AG04450 (cell line): ENCODE measurements around the gene FBXO28. TPM values are rescaled to one million over a fixed set of nuclear protein-coding genes. Genes with fewer than 3 reads are reported as not detected.

Source experiments
- CTCF ChIA-PET: fragments of 300-600, 350-600 bp; formaldehyde crosslinking; extraction: SDS; loops from one replicate; lab custom pipeline; 2022; ENCODE audit warnings: antibody characterized with exemption, inconsistent platforms; lab: Charles Lee
- POLR2A ChIA-PET: fragments of 350-600 bp; formaldehyde crosslinking; extraction: SDS; loops from one replicate; lab custom pipeline; 2021; ENCODE audit warnings: antibody characterized with exemption, inconsistent platforms; lab: Yijun Ruan, JAX
- DNase-seq: peaks from one replicate; pipeline ENCODE4 v3.0.0-alpha.2; 2011; ENCODE audit warnings: low read depth, low spot score
- H3K27ac ChIP-seq: one replicate; pipeline ENCODE4 v1.5.1; 2012; ENCODE audit warnings: low read depth, low read length, control low read depth
- H3K27me3 ChIP-seq: one replicate; pipeline ENCODE4 v1.6.0; 2012; ENCODE audit warnings: low read length; ENCODE audit not compliant: control insufficient read depth, insufficient read depth
- H3K4me3 ChIP-seq: 2 replicates; pipeline ENCODE4 v1.5.1; 2011; ENCODE audit warnings: mild to moderate bottlenecking, low read depth, low read length, control low read depth
- H3K9me3 ChIP-seq: 2 replicates; pipeline ENCODE4 v1.5.1; 2012; ENCODE audit warnings: low read length; ENCODE audit not compliant: control insufficient read depth, insufficient read depth
- polyA plus RNA-seq: library from polyadenylated mRNA; depleted of rRNA; stranded (reverse); fragments of >200 nt; gene quantifications from 2 replicates; pipeline ENCODE4 v1.2.3, GENCODE V29; 2011
- TF ChIP-seq, protein P1 (sequence below): IDR thresholded peaks from 2 replicates; pipeline ENCODE4 v1.5.1; 2011; ENCODE audit warnings: low read depth, low read length, control low read depth, inconsistent platforms

The FBXO28 gene
- polyA plus RNA-seq, 1 experiment, result 27.2 TPM

DNA sequence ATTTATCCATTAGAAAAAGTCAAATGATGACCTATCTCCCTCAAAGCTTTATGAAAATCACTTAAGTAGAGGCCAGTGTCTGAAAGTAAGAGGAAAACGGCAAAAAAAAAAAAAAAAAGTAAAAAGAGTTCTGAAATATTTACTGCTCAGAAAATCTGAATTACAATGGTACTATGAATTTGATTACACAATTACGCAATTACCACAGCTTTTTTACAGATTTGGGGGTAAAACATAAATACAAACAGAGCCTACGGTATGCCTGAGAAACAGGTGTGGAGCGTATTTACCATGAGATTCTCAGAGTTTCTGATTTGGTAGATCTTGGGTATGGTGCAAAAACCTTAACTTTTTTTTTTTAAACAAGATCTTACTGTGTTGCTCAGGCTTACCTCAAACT, 15.9 kb upstream of the FBXO28 start:
- Histone ChIP-seq H3K9me3 (no peaks in the 10 kb centered on the region; the same call in 1 of the 2 replicates), H3K4me3 (no peak overlapping the region), H3K27me3 (peaks cover 11% of the 10 kb centered on the region), H3K27ac (no peak overlapping the region)
- CTCF ChIA-PET, result no interaction called here
- DNase-seq, result no peak
- POLR2A ChIA-PET, result interaction anchor here (0.7 kb wide), 1 partner anchor 14 kb away, joined by 4 read pairs; no protein-coding TSS in a partner anchor
- TF ChIP-seq, protein P1, sequence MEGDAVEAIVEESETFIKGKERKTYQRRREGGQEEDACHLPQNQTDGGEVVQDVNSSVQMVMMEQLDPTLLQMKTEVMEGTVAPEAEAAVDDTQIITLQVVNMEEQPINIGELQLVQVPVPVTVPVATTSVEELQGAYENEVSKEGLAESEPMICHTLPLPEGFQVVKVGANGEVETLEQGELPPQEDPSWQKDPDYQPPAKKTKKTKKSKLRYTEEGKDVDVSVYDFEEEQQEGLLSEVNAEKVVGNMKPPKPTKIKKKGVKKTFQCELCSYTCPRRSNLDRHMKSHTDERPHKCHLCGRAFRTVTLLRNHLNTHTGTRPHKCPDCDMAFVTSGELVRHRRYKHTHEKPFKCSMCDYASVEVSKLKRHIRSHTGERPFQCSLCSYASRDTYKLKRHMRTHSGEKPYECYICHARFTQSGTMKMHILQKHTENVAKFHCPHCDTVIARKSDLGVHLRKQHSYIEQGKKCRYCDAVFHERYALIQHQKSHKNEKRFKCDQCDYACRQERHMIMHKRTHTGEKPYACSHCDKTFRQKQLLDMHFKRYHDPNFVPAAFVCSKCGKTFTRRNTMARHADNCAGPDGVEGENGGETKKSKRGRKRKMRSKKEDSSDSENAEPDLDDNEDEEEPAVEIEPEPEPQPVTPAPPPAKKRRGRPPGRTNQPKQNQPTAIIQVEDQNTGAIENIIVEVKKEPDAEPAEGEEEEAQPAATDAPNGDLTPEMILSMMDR, result no peak

DNA sequence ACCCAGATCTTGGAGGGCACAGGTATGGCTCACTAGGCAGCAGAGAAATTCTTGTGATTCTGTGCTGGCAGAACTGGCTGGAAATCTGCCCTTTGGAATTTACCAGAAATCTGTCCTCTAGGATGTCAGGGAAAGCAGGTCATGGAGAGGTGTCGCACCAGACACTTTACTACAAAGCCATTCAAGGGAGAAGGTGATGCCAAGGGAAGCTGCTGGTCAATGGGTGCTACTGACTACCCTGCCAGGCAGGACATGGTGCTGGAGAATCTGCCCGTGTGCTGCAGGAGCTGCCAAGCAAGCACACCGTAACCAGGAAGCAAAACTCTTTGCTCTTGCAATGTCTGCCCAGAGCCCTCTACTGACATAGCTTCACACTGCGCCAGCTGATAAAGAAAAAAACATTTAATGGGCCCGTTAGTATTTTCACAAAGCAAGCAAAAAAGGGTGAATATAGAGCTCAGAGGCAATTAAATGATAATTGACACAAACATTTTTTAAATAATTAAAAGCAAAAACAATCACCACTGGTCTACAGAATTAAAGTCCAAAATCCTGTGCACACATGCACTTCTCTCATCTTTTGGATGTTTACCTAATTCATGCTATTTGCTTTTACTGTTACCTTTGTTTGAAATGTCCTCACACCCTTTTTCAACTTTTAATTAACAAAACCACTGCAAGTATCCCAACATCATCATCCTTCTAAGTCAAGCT, 7.2 kb upstream of the FBXO28 start:
- CTCF ChIA-PET, result interaction anchor here (0.6 to 1.9 kb wide), 9 partner anchors 9 to 408 kb away, joined by 3 to 9 read pairs (median 4); no protein-coding TSS in a partner anchor
- H3K27ac ChIP-seq, result no peak overlapping the region
- TF ChIP-seq, protein P1, result peak; percentile 69
- no peak overlapping the region for H3K4me3 ChIP-seq
- H3K27me3 ChIP-seq, result peaks cover 2% of the 10 kb centered on the region
- DNase-seq, result no peak
- H3K9me3 ChIP-seq, result no peaks in the 10 kb centered on the region
- POLR2A ChIA-PET, result interaction anchor here (0.6 kb wide), 1 partner anchor 25 kb away, joined by 4 read pairs; no protein-coding TSS in a partner anchor

DNA sequence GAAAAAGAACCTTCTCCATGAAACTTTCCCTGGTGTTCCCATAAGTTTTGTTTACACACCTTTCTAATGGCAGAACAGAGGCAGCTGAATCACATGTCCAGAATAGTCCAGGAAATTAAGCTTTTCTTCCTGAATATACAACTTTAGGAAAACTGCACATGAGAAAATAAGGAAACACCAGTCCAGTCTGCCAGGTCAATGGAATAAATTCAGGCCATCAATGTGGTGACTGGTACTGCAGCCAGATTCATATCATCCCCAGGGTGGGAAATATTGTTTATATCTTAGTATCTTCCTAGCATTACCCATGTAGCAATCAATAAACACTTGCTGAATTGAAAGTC, 6.7 kb upstream of the FBXO28 start:
- Histone ChIP-seq H3K9me3 (no peaks in the 10 kb centered on the region), H3K27me3 (peaks cover 2% of the 10 kb centered on the region), H3K27ac (no peak overlapping the region), H3K4me3 (no peak overlapping the region)
- CTCF ChIA-PET, result interaction anchor here (0.6 to 1.9 kb wide), 9 partner anchors 9 to 409 kb away, joined by 3 to 9 read pairs (median 4); no protein-coding TSS in a partner anchor
- TF ChIP-seq, protein P1, result no peak
- no peak for DNase-seq
- POLR2A ChIA-PET, result no interaction called here

DNA sequence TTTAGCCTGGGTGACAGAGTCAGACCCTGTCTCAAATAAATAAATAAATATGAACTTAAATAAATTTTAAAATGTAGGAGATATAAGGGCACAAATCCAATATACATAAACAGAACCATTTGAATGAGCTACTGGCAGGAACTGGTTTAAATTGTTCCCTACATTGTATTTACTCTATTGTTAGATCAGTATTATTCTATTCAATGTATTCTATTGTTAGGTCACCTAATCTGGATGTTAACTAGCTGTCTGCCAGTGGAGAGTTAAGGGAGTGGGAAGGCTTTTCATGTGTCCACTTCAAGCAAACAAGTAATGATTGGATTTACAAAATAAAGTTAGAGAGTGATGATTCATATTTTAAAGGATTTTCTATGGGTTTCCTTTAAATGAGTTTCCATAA, 4.9 kb upstream of the FBXO28 start:
- no peaks in the 10 kb centered on the region for H3K27me3 ChIP-seq
- no peak overlapping the region for H3K4me3 ChIP-seq
- TF ChIP-seq, protein P1, result no peak
- no peak overlapping the region for H3K27ac ChIP-seq
- DNase-seq, result no peak
- POLR2A ChIA-PET, result no interaction called here
- no peaks in the 10 kb centered on the region for H3K9me3 ChIP-seq
- CTCF ChIA-PET, result interaction anchor here (0.8 kb wide), 1 partner anchor 58 kb away, joined by 3 read pairs; no protein-coding TSS in a partner anchor

DNA sequence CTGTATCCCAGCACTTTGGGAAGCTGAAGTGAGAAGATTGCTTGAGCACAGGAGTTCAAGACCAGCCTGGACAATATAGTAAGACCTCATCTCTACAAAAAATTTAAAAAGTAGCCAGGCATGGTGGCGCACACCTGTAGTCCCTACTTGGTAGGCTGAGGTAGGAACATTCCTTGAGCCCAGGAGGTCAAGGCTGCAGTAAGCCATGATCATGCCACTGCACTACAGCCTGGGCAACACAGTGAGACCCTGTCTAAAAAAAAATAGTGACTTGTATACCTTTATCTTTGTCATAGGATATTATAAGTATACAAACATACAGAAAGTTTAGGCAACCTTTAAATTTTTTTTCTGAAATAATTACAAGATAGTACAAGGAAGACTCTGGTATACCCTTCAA, 3.9 kb upstream of the FBXO28 start:
- Histone ChIP-seq H3K4me3 (no peak overlapping the region), H3K9me3 (no peaks in the 10 kb centered on the region), H3K27me3 (no peaks in the 10 kb centered on the region), H3K27ac (no peak overlapping the region)
- TF ChIP-seq, protein P1, result no peak
- POLR2A ChIA-PET, result no interaction called here
- DNase-seq, result no peak
- CTCF ChIA-PET, result interaction anchor here (0.8 to 1.1 kb wide), 2 partner anchors 59 to 223 kb away, joined by 3 to 5 read pairs; no protein-coding TSS in a partner anchor
